DND-41 (cell line): ENCODE measurements around the gene RIPOR1.
A peak's percentile ranks its signal among the peaks of the same experiment; 100 is the strongest.

Experiments used
- ATAC-seq: fragments of 200-7000 bp; cut with Tn5 transposase; 3 replicates; pipeline ENCODE4 v1.9.1; 2021; ENCODE audit warnings: low read depth; ENCODE audit not compliant: insufficient read depth
- DNase-seq: peaks from one replicate; pipeline ENCODE4 v3.0.0-alpha.2; 2020
- H2AFZ ChIP-seq: 2 replicates; pipeline ENCODE4 v1.6.0; 2012; ENCODE audit warnings: low read depth, low read length
- H3K27ac ChIP-seq: 2 replicates; pipeline ENCODE4 v1.5.1; 2012; ENCODE audit warnings: low read length, inconsistent platforms
- H3K27me3 ChIP-seq: fragments of 200-600 bp; sonication (generic); 2 replicates; pipeline ENCODE4 v1.6.0; 2012; ENCODE audit warnings: low read length, mild to moderate bottlenecking, inconsistent platforms; ENCODE audit not compliant: insufficient read depth, poor library complexity
- H3K36me3 ChIP-seq: 2 replicates; pipeline ENCODE4 v1.5.1; 2012; ENCODE audit warnings: low read length, inconsistent platforms; ENCODE audit not compliant: insufficient read depth
- H3K4me1 ChIP-seq: 2 replicates; pipeline ENCODE4 v1.5.1; 2012; ENCODE audit warnings: mild to moderate bottlenecking, low read length; ENCODE audit not compliant: insufficient read depth
- H3K4me2 ChIP-seq: 2 replicates; pipeline ENCODE4 v1.6.0; 2012; ENCODE audit warnings: mild to moderate bottlenecking, moderate library complexity, low read length, inconsistent platforms; ENCODE audit not compliant: insufficient read depth
- H3K4me3 ChIP-seq, 2 experiments: fragments of 200-600 bp in 1 of 2; shearing (Covaris generic) in 1 of 2; 2 replicates each; pipeline ENCODE4 v1.5.1; 2012 to 2016; ENCODE audit warnings: inconsistent platforms in 2 of 2, low read length in 2 of 2, mild to moderate bottlenecking in 2 of 2, low read depth in 1 of 2, moderate library complexity in 1 of 2
- H3K79me2 ChIP-seq: 2 replicates; pipeline ENCODE4 v1.6.0; 2012; ENCODE audit warnings: low read length, inconsistent platforms; ENCODE audit not compliant: insufficient read depth
- H3K9ac ChIP-seq: 2 replicates; pipeline ENCODE4 v1.6.0; 2012; ENCODE audit warnings: low read depth, mild to moderate bottlenecking, inconsistent platforms, low read length, moderate library complexity
- H3K9me3 ChIP-seq: 2 replicates; pipeline ENCODE4 v1.5.1; 2012; ENCODE audit warnings: low read length, moderate library complexity, mild to moderate bottlenecking, inconsistent platforms; ENCODE audit not compliant: insufficient read depth, severe bottlenecking
- H4K20me1 ChIP-seq: 2 replicates; pipeline ENCODE4 v1.6.0; 2012; ENCODE audit warnings: low read length; ENCODE audit not compliant: insufficient read depth
- CTCF ChIP-seq: IDR thresholded peaks from 2 replicates; pipeline ENCODE4 v1.5.1; 2012; ENCODE audit warnings: borderline replicate concordance, low read length, moderate library complexity, mild to moderate bottlenecking; ENCODE audit not compliant: poor library complexity, severe bottlenecking; ENCODE audit errors: extremely low read depth
- EZH2 ChIP-seq: IDR thresholded peaks from 3 replicates; pipeline ENCODE4 v1.6.1; 2012; ENCODE audit warnings: borderline replicate concordance, low read depth, mild to moderate bottlenecking, moderate library complexity, low read length, inconsistent platforms; ENCODE audit not compliant: severe bottlenecking

Gene RIPOR1

DNA sequence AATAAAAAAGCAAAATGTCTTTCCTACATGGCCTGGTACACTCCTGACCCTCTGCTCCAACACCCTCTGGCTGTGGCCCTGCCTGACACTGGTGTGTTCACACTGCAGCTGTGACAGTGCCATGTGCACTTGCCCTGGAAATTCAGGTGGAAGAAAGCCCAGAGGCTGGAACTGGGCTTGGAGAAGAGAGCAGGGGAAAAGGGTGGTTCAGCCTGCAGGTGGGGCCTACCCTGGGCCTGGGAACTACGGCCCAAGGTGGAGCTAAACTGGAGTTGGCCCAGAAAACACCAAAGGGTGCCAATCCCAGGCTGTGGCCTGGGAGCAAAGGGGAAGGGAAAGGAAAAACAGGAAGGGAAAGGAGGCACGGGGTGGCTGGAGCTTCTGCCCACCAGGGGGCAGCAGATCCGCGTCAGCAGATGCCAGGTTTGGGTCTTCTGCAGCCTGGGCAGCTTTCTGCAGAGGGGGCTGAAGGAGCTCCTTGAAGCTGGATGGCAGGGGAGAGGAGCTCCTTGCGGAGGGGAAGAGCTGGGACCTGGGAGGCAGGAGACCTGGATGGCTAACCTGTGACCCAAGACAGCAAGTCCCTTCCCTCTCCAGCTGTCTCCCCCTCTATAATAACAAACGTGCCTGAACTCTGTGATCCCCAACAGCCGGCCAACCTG lies 18.3 kb downstream of the RIPOR1 start:
- ATAC-seq (peak; percentile 48), DNase-seq (peak; percentile 86)
- peaks cover 45% of the 10 kb centered on the region for H3K36me3 ChIP-seq
- peak; percentile 99 for TF ChIP-seq CTCF
- no peak for TF ChIP-seq EZH2
- peaks cover 60% of the 10 kb centered on the region for H3K4me1 ChIP-seq
- peak overlapping the region; percentile 37; the same call in 1 of the 2 replicates for H2AFZ ChIP-seq
- H3K9me3 ChIP-seq: no peaks in the 10 kb centered on the region
- peak overlapping the region in 1 of 2 experiments; percentile 46; a peak in 2 of 4 replicates for H3K4me3 ChIP-seq
- H3K9ac ChIP-seq: peak overlapping the region; percentile 65
- peaks cover 7% of the 10 kb centered on the region; the same call in 1 of the 2 replicates for H4K20me1 ChIP-seq
- H3K4me2 ChIP-seq: peak overlapping the region; percentile 61
- peak overlapping the region; percentile 99 for H3K27ac ChIP-seq
- peaks cover 21% of the 10 kb centered on the region; the same call in 1 of the 2 replicates for H3K79me2 ChIP-seq
- no peaks in the 10 kb centered on the region for H3K27me3 ChIP-seq

- TF ChIP-seq EZH2 (no peak), CTCF (no peak)
- Histone ChIP-seq H3K4me3 (peak overlapping the region in 1 of 2 experiments; percentile 46; a peak in 2 of 4 replicates), H3K27me3 (no peaks in the 10 kb centered on the region), H3K4me2 (peak overlapping the region; percentile 61), H2AFZ (peak overlapping the region; percentile 11), H3K9ac (peak overlapping the region; percentile 65), H3K4me1 (peaks cover 61% of the 10 kb centered on the region), H3K27ac (peak overlapping the region; percentile 99), H3K36me3 (peaks cover 40% of the 10 kb centered on the region), H4K20me1 (0 out of 2 replicates have a peak, but pooled peaks cover 2% of the 10 kb centered on the region), H3K9me3 (no peaks in the 10 kb centered on the region), H3K79me2 (peaks cover 26% of the 10 kb centered on the region; the same call in 1 of the 2 replicates)
- ATAC-seq (peak; percentile 84), DNase-seq (peak; percentile 95)
Observed at GRCh38 chr16:67547423-67548264, 19.0 kb downstream of the RIPOR1 start.

DNA sequence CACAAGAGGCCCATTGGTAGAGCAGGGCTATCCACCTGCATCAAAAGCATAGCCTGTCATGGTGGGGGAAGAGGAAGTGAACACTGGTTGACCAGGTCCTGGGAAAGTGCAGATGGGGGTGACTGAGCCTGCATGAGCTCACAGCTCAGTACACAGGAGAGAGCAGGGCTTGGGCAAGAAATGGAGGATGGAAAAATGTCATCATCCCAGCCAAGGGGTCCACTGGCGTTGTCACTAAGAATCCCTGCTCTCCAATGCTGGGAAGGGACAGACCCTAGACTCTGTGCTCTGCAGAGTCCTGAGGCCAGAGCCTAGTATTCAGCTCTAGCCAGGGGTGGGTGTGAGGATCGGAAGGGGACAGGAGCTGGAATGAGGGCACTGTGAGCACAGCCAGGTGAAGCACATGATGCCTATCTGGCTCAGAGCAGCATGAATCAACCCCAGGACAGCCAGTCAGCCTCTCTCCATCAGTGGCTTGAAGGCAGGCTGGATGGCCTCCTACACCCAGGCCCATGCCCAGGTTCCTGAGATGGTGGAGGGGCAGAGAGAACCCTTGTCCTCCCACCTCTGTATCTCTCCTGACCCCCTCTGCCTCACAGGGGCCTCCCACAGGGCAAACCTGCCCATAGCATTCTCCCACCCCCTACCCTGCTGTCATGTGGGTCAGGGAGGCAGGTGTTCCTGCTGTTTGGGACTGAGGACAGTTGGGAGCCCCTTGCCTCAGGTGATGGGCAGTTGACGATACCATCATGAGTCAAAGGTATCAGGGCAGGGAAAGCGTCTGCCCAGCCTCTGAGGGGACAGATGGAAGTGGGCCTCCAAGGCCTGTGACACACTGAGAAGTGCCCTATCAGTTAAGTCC lies 19.9 kb downstream of the RIPOR1 start:
- Histone ChIP-seq H4K20me1 (no peaks in the 10 kb centered on the region), H3K27ac (peak overlapping the region; percentile 99), H3K4me3 (peak overlapping the region in 1 of 2 experiments; percentile 46; a peak in 1 of 4 replicates), H3K36me3 (peaks cover 32% of the 10 kb centered on the region), H2AFZ (peak overlapping the region; percentile 11; the same call in 1 of the 2 replicates), H3K27me3 (no peaks in the 10 kb centered on the region), H3K79me2 (peaks cover 31% of the 10 kb centered on the region; the same call in 1 of the 2 replicates), H3K9me3 (no peaks in the 10 kb centered on the region), H3K9ac (peak overlapping the region; percentile 65), H3K4me2 (peak overlapping the region; percentile 61), H3K4me1 (peaks cover 62% of the 10 kb centered on the region)
- no peak for DNase-seq
- TF ChIP-seq EZH2 (no peak), CTCF (peak; percentile 13)
- ATAC-seq: peak; percentile 37
